ENCODE results near the gene PATJ.

- TF ChIP-seq CTCF (IDR thresholded peaks at IDR 0.05; ENCODE audit: insufficient read depth, low read length, poor library complexity, severe bottlenecking) (no peak), EZH2phosphoT487 (conservative IDR thresholded peaks at IDR 0.05; ENCODE audit: low read length) (no peak)
Observed at GRCh38 chr1:62064829-62065407, 322.6 kb downstream of the PATJ start.

Data from SU-DHL-6 (cell line).